NCI-H1417 treated with DMSO at 0.1 percent for 48 hours (cell line): Measurements from ENCODE around the gene WWC2.

Experiments
- DNase-seq: peaks from one replicate; lab custom pipeline; 2025; lab: John Stamatoyannopoulos, UW

Gene WWC2

GRCh38 chr4:183256756-183257385 lies 157.8 kb downstream of the WWC2 start:
- DNase-seq = no peak

DNA sequence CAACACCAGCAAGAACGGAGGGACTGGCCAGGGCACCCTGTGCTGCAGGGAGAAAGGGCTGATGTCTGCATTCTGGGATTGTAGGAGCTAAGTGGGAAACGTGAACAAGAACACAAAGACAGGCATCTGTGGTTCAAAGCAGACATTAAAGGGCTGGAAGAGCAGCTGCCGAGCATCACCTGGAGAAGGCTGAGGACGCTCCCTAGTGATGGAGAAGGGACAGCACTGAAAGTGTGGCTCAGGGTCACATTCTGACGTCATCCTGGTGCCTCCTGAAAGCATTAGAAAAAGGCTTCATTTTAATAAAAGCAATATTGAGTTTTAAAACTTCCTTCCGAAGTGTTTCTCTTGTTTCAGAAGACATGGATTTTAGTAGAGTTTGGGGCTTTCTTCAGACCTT lies 158.8 kb downstream of the WWC2 start:
- no peak for DNase-seq

GRCh38 chr4:183260491-183261151 lies 161.6 kb downstream of the WWC2 start:
- DNase-seq = no peak

- DNase-seq = no peak
Measured at GRCh38 chr4:183261953-183262775, 163.1 kb downstream of the WWC2 start.

DNA sequence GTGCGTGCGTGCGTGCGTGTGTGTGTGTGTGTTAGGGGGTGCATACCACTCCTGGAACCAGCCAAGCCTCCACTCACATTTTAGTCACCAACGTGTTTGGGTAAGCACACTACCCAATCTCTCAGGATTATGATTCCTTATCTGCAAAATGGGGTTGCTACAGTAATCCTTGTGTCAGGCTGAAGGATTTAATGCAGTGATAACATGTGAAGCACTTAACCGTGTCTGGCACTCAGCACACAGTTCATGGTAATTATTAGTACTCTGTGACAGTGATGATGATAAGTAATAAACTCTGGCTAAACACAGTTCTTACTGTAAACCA lies 163.7 kb downstream of the WWC2 start:
- DNase-seq = no peak

DNA sequence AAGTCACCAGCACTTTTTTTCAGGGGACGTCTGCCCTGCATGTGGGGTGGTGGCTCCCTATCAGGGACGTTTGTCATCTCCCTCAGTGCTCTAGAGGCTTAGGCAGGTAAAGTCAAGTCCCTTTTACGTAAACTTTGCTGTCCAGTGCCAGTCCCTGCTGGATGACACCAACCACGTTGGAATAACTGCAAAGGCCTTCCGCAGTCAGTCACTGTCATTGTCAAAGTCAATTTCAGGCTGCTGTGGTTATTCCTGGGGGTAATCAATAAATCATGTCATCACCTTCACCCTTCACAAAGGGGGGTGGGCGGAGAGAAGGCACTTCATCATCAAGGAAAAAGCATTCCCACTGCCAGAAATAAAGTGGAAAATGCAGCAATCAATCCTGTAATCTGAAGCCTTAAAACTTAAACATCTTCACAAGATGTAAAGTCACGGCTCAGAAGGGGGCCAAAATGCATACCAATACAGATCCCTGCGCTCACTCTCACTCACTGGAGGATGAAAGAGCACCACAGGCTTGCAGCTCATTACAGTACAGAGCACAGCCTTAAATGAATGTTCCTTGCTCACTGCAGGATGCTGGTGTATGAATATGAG lies 164.8 kb downstream of the WWC2 start:
- DNase-seq = no peak

DNA sequence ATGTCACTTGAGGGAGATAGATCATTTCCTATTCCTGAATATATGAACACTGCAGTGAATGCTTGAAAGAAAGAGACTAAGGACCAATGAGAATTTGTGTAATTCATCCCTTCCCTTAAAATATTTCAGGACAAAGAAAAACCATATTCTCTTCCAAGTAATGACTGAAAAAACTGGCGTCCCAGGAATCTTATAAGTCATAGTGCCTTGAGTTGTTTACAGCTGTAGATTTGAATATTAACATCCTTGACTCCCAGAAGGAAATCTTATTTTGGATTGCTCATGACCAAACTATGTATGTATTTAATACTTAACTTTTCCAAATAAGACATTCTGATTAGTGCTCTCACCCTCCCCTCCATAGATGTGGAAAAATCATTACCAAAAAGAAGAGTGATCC lies 165.6 kb downstream of the WWC2 start:
- DNase-seq = no peak

- DNase-seq = no peak
Measured at GRCh38 chr4:183266371-183266770, 167.3 kb downstream of the WWC2 start.

DNA sequence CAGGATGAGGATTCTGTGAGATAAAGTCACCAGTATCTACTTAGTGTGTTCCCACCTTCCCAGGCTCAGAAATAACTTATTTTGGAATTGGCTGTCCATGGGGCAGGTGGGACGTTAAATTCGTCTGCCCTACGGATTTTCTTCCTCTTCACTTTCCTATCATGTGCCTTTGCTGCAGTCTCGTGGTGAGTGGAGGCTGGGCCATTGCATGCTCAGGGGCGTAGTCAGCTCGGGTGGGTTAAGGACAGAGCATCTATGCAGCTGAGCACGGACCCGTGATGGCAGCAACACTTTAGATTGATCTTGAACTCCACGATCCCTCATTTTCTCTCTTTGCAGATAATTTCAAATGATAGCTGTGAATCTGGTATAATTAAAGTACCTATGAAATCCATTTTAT lies 169.5 kb downstream of the WWC2 start:
- DNase-seq = no peak

- DNase-seq = no peak
Measured at GRCh38 chr4:183272384-183272783, 173.3 kb downstream of the WWC2 start.

GRCh38 chr4:183276106-183276505 lies 177.0 kb downstream of the WWC2 start:
- no peak for DNase-seq

DNA sequence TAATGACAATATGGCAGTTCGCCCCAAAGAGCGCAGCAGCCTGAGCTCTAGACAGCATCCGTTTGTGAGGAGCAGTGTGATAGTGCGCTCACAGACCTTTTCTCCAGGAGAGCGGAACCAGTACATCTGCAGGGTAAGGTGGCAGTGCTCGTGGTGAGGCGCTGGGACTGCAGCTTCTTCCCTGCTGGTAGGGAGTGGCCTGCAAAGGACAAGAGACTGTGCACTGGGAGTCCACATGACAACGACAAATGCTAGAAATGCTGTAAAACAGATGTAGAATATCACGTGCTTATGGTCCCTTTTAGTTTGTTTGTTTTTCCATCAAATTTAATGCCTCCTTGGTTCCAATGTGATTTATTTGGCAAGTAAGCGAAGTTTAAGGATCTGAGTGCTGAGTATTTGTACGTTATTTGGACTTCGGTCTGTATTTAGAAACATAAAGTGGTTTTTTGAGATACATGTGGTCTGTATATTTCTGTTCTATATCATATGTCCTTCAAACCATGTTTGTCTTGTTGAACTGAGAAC lies 185.3 kb downstream of the WWC2 start:
- DNase-seq = no peak

DNA sequence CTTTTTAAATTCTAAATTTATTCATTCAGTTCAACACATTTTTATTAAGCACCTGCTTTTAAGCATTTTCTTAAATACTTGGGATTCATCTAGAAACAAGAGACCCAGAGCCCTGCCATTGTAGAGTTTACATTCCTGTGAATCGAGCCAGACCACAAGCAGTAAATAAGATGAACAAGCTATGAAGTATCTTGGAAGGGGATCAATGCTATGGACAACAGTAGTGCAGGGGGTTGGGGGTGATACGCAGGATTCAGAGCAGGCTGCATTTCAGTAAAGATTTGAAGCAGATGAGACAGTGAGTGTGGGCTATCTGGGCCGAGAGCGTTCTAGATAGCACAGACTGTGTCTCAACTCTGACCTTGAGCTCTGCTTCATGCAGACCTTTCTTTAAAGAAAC lies 185.9 kb downstream of the WWC2 start:
- DNase-seq = no peak

DNA sequence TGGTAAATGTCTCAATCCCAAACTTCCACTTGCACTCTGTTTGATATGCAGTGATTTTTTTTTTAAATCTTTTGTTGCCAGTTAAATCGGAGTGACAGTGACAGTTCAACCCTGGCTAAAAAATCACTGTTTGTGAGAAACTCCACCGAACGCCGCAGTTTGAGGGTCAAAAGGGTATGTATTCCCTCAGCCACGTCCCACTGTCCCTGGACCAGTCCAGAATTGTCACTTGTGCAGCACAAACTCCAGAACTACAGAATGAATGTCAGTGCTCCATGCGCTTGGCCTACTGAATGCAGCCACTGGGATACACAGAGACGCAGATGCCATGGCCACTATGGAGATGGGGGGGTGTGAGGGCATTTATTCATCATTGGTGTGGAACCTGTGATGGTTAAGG lies 186.8 kb downstream of the WWC2 start:
- no peak for DNase-seq

DNA sequence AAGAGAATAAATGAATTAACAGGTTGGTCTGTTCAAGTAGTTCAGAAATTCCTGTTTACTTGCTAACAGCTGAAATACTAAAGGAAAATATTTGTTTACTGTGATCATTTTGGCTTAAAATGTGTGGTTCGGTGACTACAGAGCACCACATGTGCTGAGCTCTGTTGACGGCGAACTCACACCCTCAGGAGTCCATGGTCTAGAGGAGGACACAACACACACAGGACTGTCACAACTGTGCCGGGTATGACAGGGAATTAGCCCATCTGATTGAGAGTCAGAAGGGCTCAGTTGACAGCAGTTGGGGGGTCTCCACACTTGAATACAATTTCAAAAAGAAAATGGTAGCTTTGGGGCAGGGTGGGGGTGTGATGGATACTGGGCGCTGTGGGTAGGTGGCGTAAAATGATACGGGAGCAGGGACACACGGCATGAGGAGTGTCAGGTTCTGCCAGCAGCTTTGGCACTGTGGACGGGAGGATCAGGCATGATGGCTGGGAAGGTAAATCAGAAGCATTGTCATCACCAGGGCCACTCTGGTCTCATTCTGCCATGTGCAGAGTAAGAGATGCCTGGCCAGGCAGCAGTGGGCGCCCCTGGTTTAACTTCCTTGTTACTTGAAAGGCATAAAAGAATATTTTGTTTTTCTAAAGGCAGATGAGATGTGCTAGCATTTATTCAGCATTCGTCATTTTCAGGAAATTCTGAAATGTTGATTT lies 187.7 kb downstream of the WWC2 start:
- DNase-seq = no peak

GRCh38 chr4:183287309-183287659 lies 188.2 kb downstream of the WWC2 start:
- no peak for DNase-seq

DNA sequence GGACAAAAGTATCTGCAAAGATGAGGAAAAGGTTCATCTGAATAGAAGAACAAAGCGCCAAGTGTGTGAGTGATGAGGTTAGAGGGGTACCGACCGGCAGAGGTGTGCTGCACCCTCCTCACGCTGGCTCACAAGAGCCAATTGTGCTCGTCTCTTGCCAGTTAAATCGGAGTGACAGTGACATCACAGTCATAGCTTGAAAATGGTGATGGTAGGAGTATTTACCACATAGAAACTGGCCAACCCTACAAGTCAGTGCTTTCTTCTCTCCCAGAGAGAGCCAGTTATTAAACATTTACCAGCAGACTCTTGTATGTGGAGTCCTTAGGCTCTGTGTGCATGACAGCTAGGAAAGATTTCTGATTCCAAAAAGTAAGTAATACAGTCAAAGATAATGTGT lies 188.6 kb downstream of the WWC2 start:
- DNase-seq = no peak

- DNase-seq = no peak
Measured at GRCh38 chr4:183288955-183289354, 189.9 kb downstream of the WWC2 start.

GRCh38 chr4:183289688-183290087 lies 190.6 kb downstream of the WWC2 start:
- DNase-seq = no peak

DNA sequence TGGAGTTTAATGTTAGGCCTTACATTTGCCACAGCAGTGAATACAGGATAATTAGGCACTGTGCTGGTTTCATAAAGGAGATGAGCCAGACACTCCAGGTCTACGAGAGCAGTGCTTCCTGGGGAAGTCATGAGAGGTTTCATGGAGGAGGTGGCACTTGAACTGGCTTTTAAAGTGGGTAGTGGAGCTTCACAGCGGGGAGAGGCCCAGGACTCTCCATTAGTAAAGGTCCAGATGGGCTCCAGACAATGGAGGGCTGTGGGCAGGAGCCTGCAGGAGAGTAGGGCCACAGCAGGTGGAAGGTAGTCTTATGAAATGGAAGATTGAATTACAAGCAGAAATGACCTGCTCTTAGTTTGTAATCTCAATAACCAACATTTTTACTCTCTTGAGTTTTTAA lies 192.0 kb downstream of the WWC2 start:
- DNase-seq = no peak

DNA sequence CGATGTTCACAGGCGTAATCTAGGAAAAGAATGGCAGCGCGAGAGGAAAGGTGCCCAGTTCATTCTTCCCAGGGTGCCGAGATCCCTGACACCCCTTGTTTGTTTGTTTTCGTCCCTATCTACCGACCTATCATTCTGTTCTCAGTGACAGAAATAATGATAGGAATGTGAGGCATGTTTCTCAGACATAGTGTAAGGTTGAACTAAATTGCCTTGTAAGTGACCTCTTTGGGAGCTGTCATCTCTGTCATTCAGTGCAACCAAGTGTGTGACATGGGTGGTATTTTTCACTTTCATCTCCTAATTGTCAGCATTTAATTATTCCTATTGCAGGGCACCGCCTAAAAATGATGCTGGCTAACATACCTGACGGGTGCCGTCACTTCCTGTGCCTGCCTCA lies 196.7 kb downstream of the WWC2 start:
- DNase-seq = no peak

GRCh38 chr4:183297675-183298074 lies 198.6 kb downstream of the WWC2 start:
- DNase-seq = no peak
